NOMO-1 treated with dmso at 0.1 percent for 144 hours (cell line): ENCODE data around the gene INSL4.

ENCODE experiments used
- DNase-seq: peaks from one replicate; lab custom pipeline; 2025; ENCODE audit not compliant: unreplicated experiment; lab: John Stamatoyannopoulos, UW

Gene INSL4

GRCh38 chr9:5231212-5231611, at the start of gene INSL4:
TSS of gene INSL4 (plus strand) at chr9:5231419. CDS start at chr9:5231524, 105 bp downstream.
- DNase-seq = no peak

GRCh38 chr9:5184776-5185175, 46.4 kb upstream of the INSL4 start:
- DNase-seq = no peak

DNA sequence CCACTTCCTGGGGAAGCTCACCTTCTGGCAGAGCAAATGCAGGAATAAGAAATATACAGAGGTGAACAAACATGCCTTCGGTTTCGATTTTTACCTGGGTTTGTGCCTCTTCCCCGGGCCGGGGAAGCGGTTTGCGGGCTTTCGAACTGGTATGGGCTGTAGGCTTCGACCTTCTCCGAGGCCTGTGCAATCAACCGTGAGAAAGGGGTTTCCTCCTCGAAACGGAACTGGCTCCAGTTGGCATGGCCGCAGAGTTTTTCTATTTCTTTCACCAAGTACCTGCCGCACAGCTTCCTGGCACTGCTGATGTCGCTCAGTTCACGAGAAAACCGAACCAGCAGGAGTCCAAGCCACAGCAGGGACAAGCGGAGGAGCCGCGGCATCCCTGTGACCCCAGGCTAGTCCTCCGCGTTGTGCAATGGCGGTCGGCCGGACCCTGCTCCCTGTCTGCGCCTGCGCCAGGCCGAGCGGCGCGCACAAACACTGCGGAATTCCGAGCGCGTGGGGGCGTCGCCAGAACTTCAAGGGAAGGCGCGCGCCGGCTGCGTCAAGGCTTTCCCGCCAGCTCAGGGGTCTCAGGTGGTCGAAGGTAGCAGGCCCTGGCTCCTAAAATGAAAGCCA, 45.9 kb upstream of the INSL4 start, which contains the start of gene INSL6:
Gene INSL6 (minus strand): TSS at position 420 of the 621 bp plus-strand sequence. CDS start 37 bp downstream, at position 383.
- DNase-seq = no peak

- DNase-seq = no peak
Observed at GRCh38 chr9:5186416-5187169, 44.6 kb upstream of the INSL4 start.

GRCh38 chr9:5188060-5188984, 42.9 kb upstream of the INSL4 start:
- DNase-seq = no peak

DNA sequence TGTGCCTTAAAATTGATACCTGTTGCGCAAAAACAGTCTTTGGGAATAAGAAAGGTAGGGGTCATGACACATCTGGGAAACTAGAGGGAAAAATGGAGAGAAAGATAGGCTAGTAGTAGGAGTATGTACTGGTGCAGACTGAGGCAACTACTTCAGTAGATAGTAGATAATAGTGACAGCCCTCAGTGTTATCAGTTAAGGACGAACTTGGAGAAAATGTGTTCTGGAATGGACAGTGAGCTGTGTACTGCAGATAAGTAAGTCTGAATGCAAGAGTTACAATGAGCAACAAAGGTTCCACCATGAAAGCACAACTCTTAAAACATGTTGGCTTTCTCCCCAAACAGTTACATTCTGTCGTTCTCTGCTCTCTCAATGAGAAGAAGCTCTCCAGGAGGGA, 39.2 kb upstream of the INSL4 start:
- DNase-seq = no peak

- DNase-seq = no peak
Observed at GRCh38 chr9:5193345-5193744, 37.9 kb upstream of the INSL4 start.

DNA sequence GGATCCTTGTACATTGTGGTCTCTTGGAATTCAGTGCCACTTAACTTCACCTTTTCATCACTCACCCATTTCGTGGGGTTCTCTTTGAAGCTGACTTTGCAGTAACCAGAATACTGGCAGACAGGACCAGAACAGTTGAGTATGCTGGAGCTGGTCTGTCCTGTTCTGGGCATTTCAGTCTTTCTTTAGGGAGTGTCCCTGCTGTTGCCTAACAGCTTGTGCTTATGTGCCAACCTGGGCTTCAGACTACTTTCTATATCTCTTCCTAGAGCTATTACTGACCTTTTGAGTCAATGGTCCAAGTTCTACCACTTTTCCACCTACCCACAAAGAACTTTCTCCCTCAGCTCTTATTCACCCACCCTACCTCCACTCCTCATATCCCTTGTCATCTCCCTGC, 35.8 kb upstream of the INSL4 start:
- no peak for DNase-seq

DNA sequence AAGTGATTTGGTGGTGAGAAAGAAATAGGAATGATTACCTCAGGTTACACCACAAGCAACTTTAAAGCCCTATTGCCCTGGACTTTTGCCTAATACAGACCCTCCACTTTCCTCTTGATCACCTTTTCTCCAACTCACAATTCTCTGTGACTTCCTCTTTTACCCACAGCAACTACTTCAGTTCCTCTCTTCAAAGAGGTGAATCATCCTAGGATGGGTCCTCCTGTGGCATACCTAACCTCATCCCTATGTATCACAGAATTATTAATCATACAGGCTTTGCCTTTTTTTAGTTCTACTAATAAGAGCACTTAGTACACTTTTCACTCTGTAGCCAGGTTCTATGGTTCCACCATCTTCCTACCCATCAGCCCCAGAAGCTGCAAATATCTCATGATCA, 26.1 kb upstream of the INSL4 start:
- no peak for DNase-seq

GRCh38 chr9:5230554-5230953, 665 bp upstream of the INSL4 start:
- DNase-seq = no peak

DNA sequence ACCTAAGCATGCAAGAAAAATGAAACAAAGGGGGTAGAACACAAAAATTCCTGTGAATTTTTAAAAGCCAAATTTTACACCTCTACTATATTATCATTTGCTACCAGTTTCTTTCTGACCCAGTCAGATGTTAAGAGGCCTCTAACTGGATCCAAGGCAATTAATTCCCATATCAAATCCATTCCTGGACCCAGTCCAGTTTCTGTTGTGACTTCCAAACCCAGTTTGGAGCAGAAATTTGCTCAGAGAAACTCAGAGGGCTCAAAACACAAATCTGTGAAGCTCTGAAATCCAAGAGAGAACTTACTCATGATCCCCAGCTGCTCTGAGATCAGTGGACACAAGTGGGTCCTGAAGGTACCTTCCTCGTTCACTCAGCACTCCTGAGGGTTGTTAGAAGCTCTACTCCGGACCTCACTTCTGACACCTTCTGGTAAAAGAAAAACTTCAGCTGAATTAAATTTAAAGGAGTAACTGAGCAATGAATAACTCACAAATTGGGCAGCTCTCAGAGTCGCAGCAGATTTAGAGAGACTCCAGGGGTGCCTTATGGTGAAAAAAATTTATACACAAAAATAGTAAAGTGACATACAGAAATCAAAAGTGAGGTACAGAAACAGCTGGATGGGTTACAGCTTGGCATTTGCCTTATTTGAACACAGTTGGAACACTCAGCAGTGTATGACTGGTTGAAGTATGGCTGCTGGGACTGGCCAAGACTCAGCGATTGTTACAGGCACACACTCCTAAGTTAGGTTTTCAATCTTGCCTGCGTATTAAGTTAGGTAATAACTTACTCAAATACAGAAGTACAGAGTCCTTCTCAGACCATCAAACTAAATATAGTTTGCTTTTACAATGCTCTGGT, 32.4 kb downstream of the INSL4 start:
- DNase-seq = no peak

GRCh38 chr9:5264219-5264595, 33.0 kb downstream of the INSL4 start:
- no peak for DNase-seq

GRCh38 chr9:5265939-5266338, 34.7 kb downstream of the INSL4 start:
- DNase-seq = no peak

DNA sequence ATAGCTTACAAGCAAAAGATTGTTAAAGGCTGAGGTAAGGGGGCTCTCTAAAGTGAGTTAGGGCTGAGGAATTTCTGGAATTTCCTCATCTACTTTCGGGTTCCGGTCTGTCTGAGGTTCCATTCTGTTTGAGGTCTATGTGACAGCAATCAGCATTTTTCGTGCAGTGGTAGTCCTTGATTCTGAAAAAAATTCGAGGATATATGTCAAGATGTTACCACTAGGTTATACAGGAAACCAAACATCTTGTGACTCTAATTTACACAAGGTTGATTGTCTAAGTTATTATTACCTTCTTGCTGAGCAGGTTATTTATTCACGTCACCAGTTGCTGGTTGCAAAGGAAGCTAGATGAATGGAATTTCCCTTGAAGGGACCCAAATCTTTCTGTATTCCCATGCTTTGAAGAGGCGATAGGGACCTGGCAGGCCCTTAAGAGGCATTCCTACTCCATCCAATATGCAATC, 38.1 kb downstream of the INSL4 start:
- no peak for DNase-seq

GRCh38 chr9:5274770-5275169, 43.6 kb downstream of the INSL4 start:
- DNase-seq = no peak

DNA sequence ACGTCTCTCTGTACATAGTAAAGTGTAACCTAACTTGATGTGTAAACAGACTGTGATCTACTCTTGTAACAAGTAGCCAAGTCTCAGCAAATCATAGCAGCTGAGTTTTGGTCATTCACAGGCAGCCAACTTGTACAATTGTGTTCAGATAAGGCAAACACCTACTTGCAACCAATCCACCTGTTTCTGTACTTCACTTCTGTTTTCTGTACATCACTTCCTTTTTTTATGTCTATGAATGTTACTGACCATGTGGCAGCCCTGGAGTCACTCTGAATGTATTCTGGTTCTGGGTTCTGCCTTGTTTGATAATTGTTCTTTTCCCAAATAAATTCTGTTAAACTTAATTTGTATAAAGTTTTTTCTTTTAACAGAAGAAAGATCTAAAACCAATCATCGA, 47.3 kb downstream of the INSL4 start:
- no peak for DNase-seq
